22Rv1 (cell line): Measurements from ENCODE around the gene STX12.

ENCODE experiments used
- CTCF ChIP-seq: fragments of 450-650 bp; IDR thresholded peaks from 2 replicates; pipeline ENCODE4 v1.5.1; 2017; ENCODE audit warnings: mild to moderate bottlenecking
- ZFX ChIP-seq: fragments of 450-650 bp; IDR thresholded peaks from 2 replicates; pipeline ENCODE4 v1.6.1; 2017; ENCODE audit warnings: antibody characterized with exemption, borderline replicate concordance

GRCh38 chr1:27774654-27775053, 1.6 kb downstream of the STX12 start:
- TF ChIP-seq CTCF (no peak), ZFX (no peak)
